ENCODE measurements around the gene GAS6.

GAS6 gene

GRCh38 chr13:113881614-113882266 lies 17.9 kb upstream of the GAS6 start:
- Histone ChIP-seq H3K4me3 (ENCODE audit: low read depth, low read length) (no peak overlapping the region), H3K36me3 (replicated peaks) (no peaks in the 10 kb centered on the region), H3K27ac (no peak overlapping the region), H3K27me3 (replicated peaks) (no peaks in the 10 kb centered on the region)
- DNase-seq, result no peak
- TF ChIP-seq CTCF (IDR thresholded peaks at IDR 0.05; ENCODE audit: low read depth, low read length, missing control alignments), result no peak
- in situ Hi-C loops (cut with HindIII; ENCODE audit: low pct_ligation_motif_present, low sequenced_read_pairs), result no loop called here

GRCh38 chr13:113880651-113881611 lies 17.1 kb upstream of the GAS6 start:
- Histone ChIP-seq H3K36me3 (replicated peaks) (no peaks in the 10 kb centered on the region), H3K4me3 (ENCODE audit: low read depth, low read length) (no peak overlapping the region), H3K27me3 (replicated peaks) (no peaks in the 10 kb centered on the region), H3K27ac (no peak overlapping the region)
- no peak for TF ChIP-seq CTCF (IDR thresholded peaks at IDR 0.05; ENCODE audit: low read depth, low read length, missing control alignments)
- DNase-seq, result no peak
- in situ Hi-C loops (cut with HindIII; ENCODE audit: low pct_ligation_motif_present, low sequenced_read_pairs), result no loop called here

- no peak for TF ChIP-seq CTCF (IDR thresholded peaks at IDR 0.05; ENCODE audit: low read depth, low read length, missing control alignments)
- Histone ChIP-seq H3K4me3 (ENCODE audit: low read depth, low read length) (no peak overlapping the region), H3K27ac (no peak overlapping the region), H3K36me3 (replicated peaks) (no peaks in the 10 kb centered on the region), H3K27me3 (replicated peaks) (no peaks in the 10 kb centered on the region)
- in situ Hi-C loops (cut with HindIII; ENCODE audit: low pct_ligation_motif_present, low sequenced_read_pairs), result no loop called here
- DNase-seq, result no peak
These were observed 15.9 kb upstream of the GAS6 start for GRCh38 chr13:113879494-113880360.

- DNase-seq, result no peak
- no peak overlapping the region for H3K27ac ChIP-seq
- H3K36me3 ChIP-seq (replicated peaks), result no peaks in the 10 kb centered on the region
- in situ Hi-C loops (cut with HindIII; ENCODE audit: low pct_ligation_motif_present, low sequenced_read_pairs), result no loop called here
- no peak overlapping the region for H3K4me3 ChIP-seq (ENCODE audit: low read depth, low read length)
- TF ChIP-seq CTCF (IDR thresholded peaks at IDR 0.05; ENCODE audit: low read depth, low read length, missing control alignments), result no peak
- H3K27me3 ChIP-seq (replicated peaks), result no peaks in the 10 kb centered on the region
These were observed 15.1 kb upstream of the GAS6 start for GRCh38 chr13:113879017-113879416.

GRCh38 chr13:113877149-113877990 lies 13.5 kb upstream of the GAS6 start:
- in situ Hi-C loops (cut with HindIII; ENCODE audit: low pct_ligation_motif_present, low sequenced_read_pairs), result no loop called here
- H3K27me3 ChIP-seq (replicated peaks), result peaks cover 2% of the 10 kb centered on the region
- no peak for DNase-seq
- H3K36me3 ChIP-seq (replicated peaks), result no peaks in the 10 kb centered on the region
- TF ChIP-seq CTCF (IDR thresholded peaks at IDR 0.05; ENCODE audit: low read depth, low read length, missing control alignments), result no peak
- H3K27ac ChIP-seq, result no peak overlapping the region
- no peak overlapping the region for H3K4me3 ChIP-seq (ENCODE audit: low read depth, low read length)

All from brain microvascular endothelial cell (primary cell).